ENCODE results near the gene PTTG1IP. TPM values are rescaled to one million over a fixed set of nuclear protein-coding genes. Genes with fewer than 3 reads are reported as not detected.

The PTTG1IP gene
- total and polyA plus RNA-seq, 2 of the 13 experiments (the other 11 are each of a cell fraction or from before 2014, with no cell fraction given): 161 to 700 TPM

GRCh38 chr21:44802396-44803153 lies 70.9 kb downstream of the PTTG1IP start (continued):
- TF ChIP-seq ZBTB10 (CRISPR knock-in tag; IDR thresholded peaks at IDR 0.05; ENCODE audit: borderline replicate concordance) (peak; percentile 85), ZKSCAN1 (IDR thresholded peaks at IDR 0.05; ENCODE audit: low read length) (peak; percentile 77), LBX2 (CRISPR knock-in tag; IDR thresholded peaks at IDR 0.05; ENCODE audit: borderline replicate concordance) (no peak), ZNF513 (CRISPR knock-in tag; conservative IDR thresholded peaks at IDR 0.05) (no peak), IRF1 (CRISPR knock-in tag; IDR thresholded peaks at IDR 0.05; ENCODE audit: low read depth) (no peak), ZNF546 (CRISPR knock-in tag; conservative IDR thresholded peaks at IDR 0.05) (no peak), ZNF441 (CRISPR knock-in tag; IDR thresholded peaks at IDR 0.05; ENCODE audit: borderline replicate concordance) (peak; percentile 69; the same call in 1 of the 2 replicates), ZNF670 (CRISPR knock-in tag; IDR thresholded peaks at IDR 0.05; ENCODE audit: borderline replicate concordance) (peak; percentile 53; the same call in 1 of the 2 replicates), ZNF343 (CRISPR knock-in tag; IDR thresholded peaks at IDR 0.05) (no peak), TFAP4 (IDR thresholded peaks at IDR 0.05; ENCODE audit: borderline replicate concordance, low read depth) (peak; percentile 83; the same call in 1 of the 2 replicates), CBX2 (IDR thresholded peaks at IDR 0.05; ENCODE audit: low read depth, low read length) (no peak), CBX2 (CRISPR knock-in tag; IDR thresholded peaks at IDR 0.05; ENCODE audit: low read depth) (no peak), ZSCAN30 (CRISPR knock-in tag; IDR thresholded peaks at IDR 0.05) (no peak), KMT2B (CRISPR knock-in tag; IDR thresholded peaks at IDR 0.05) (peak; percentile 16; the same call in 1 of the 2 replicates), REL (CRISPR knock-in tag; conservative IDR thresholded peaks at IDR 0.05) (0 out of 2 replicates have a peak, but pooled peaks have one; percentile 1), ZNF446 (CRISPR knock-in tag; IDR thresholded peaks at IDR 0.05) (0 out of 2 replicates have a peak, but pooled peaks have one; percentile 9), SP5 (CRISPR knock-in tag; IDR thresholded peaks at IDR 0.05; ENCODE audit: borderline replicate concordance, low read depth) (peak; percentile 77), ZBTB49 (CRISPR knock-in tag; IDR thresholded peaks at IDR 0.05; ENCODE audit: borderline replicate concordance) (no peak), ZKSCAN5 (CRISPR knock-in tag; IDR thresholded peaks at IDR 0.05) (no peak), CEBPG (CRISPR knock-in tag; IDR thresholded peaks at IDR 0.05) (no peak)

All from HepG2 (cell line).